Suprapubic skin (tissue), 3 donors: ENCODE results near the gene TSNAX.

Experiments used
- CTCF ChIP-seq, 2 donors: fragments of 200-600 bp in 1 of 2; fragments of 450-650 bp in 1 of 2; sonication (generic) in 1 of 2; IDR thresholded peaks; one replicate each; pipeline ENCODE4 v1.5.1; 2016 to 2019; ENCODE audit warnings: antibody characterized with exemption in 2 of 2, mild to moderate bottlenecking in 1 of 2, moderate library complexity in 1 of 2
- POLR2A ChIP-seq, 2 donors: fragments of 450-650 bp; IDR thresholded peaks; one replicate each; pipeline ENCODE4 v1.6.1; 2017; ENCODE audit warnings: antibody characterized with exemption in 2 of 2, mild to moderate bottlenecking in 2 of 2, moderate library complexity in 2 of 2

DNA sequence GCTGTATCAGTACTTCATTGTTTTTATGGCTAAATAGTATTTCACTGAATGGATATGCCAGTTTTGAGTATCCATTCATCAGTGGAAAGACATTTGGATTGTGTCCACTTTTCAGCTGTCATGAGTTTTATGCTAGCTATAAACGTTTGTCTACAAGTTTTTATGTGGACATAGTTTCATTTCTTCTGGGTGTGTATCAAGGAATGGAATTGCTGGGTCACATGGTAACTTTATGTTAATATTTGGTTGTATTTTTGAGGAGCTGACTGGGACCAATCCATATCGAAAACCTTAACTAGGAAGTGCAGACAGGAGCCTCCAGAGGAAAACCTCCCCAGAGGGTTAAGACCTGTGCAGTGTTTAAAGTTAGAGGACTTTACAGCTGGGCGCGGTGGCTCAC is 66.3 kb downstream of the TSNAX start:
- TF ChIP-seq CTCF (IDR thresholded peaks at IDR 0.05) (no peak), POLR2A (IDR thresholded peaks at IDR 0.05) (no peak)
